HG03159 (cell line): ENCODE measurements around the gene FUNDC1.

ENCODE experiments used
- ATAC-seq: cut with Tn5 transposase; IDR thresholded peaks from one replicate; pipeline ENCODE4 v1.9.1; 2021; ENCODE audit warnings: mild to moderate bottlenecking, moderate library complexity; ENCODE audit not compliant: unreplicated experiment

Gene FUNDC1

GRCh38 chrX:44483965-44484606 lies 58.6 kb downstream of the FUNDC1 start:
- ATAC-seq = no peak

GRCh38 chrX:44482575-44482974 lies 60.1 kb downstream of the FUNDC1 start:
- ATAC-seq = no peak

GRCh38 chrX:44480591-44480990 lies 62.1 kb downstream of the FUNDC1 start:
- ATAC-seq = no peak

GRCh38 chrX:44474410-44474809 lies 68.2 kb downstream of the FUNDC1 start:
- no peak for ATAC-seq
